HG02970 (cell line): Measurements from ENCODE around the gene C19orf81.

Experiments used
- ATAC-seq: cut with Tn5 transposase; IDR thresholded peaks from one replicate; pipeline ENCODE4 v1.9.1; 2021; ENCODE audit warnings: mild to moderate bottlenecking, moderate library complexity, moderate number of reproducible peaks; ENCODE audit not compliant: unreplicated experiment, low FRiP score

The C19orf81 gene

GRCh38 chr19:50657712-50658440 lies 8.6 kb downstream of the C19orf81 start:
- no peak for ATAC-seq

DNA sequence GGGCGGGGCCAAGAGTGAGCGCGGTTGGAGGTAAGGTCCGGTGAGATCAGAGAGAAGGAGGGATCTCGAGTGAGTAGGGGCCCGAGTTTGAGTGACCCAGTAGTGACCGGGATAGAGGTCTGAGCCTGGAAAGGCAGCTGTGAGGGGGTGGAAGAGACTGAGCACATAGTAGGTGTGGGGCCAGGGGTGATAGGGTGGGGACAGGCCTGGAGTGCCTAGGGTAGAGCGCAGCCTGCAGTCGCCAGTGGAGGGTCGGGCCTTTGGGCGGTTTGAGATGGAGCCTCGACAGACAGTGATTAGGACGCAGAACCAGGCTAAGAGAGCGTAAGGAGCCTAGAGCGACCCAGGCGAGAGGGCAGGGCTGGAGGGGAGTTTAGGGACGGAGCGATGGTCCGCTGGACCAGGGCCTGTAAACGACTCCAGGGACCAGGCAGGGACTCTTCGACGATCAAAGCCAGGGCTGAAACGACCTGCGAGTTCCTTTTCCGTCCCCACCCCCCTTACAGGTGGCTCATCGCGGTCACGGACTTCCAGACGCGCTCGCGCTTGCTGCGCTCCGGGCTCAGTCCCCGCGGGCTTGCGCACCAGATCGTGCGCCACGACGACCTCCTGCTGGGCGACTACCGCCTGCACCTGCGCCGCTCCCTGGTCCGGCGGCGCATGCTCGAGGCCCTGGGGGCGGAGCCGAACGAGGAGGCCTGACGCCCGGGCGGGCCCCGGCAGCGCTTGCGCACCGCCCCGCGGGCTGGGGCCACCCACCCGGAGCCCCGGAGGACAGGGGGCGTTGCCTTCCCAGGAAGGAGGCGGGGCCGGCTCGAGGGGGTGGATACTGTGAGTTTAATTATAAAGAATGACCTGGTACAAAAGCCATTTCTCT lies 9.4 kb downstream of the C19orf81 start:
- ATAC-seq = no peak

GRCh38 chr19:50659318-50660087 lies 10.3 kb downstream of the C19orf81 start:
- ATAC-seq = no peak

DNA sequence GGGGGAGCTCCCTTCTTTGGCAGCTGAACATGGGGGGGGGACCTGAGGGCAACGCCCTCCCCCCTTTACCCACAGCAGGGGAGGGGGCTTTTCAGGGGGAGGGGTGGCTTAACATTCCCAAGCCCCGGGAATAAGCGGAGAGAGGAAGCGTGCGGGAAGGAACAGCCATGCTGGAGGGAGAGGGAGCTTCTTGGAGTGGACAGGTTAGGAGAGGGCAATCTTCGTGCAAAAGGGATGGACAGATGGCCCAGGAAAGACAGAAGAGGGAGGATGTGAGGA lies 10.8 kb downstream of the C19orf81 start:
- no peak for ATAC-seq

- ATAC-seq = no peak
Measured at GRCh38 chr19:50661023-50661422, 11.8 kb downstream of the C19orf81 start.

DNA sequence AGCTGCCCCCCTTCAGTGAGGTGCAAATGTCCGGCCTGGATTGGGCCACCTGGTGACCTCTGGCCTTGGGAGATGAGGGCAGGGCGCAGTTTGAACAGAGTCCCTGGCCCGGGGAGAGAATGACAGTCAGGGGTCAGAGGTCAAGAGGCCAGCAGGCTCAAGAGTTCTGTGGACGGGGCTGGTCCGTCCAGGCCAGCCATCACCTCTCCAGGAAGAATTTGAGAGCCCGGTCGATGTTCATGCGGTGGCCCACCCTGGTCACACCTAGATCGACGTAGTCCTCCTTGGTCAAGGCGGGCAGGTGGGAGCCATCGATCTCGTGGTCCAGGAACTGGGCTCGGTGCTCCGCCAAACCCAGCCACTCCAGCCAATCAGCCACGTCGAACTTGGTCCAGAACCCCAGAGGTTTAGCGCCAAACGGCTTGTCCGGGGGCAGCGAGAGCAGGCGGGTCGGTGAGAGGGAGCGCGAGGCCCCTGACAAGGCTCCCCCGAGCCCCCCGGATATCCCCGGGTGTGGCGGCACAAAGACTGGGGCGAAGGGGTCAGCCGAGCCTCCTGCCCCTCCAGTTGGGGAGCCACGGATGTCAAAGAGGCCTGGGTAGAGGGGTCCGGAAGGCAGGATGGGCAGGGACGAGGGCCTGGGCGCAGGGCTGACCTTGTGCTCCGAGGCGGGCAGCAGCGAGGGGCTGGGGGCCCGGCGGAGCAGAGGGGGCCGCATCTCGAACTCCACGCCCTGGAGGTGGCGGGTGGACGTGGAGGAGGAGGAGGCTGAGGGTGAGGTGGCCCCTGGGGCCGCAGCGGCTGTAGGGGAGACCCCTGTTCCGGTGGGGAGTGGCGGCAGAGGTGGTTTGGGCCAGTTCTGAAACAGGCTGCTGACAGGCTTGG lies 12.8 kb downstream of the C19orf81 start:
- no peak for ATAC-seq

DNA sequence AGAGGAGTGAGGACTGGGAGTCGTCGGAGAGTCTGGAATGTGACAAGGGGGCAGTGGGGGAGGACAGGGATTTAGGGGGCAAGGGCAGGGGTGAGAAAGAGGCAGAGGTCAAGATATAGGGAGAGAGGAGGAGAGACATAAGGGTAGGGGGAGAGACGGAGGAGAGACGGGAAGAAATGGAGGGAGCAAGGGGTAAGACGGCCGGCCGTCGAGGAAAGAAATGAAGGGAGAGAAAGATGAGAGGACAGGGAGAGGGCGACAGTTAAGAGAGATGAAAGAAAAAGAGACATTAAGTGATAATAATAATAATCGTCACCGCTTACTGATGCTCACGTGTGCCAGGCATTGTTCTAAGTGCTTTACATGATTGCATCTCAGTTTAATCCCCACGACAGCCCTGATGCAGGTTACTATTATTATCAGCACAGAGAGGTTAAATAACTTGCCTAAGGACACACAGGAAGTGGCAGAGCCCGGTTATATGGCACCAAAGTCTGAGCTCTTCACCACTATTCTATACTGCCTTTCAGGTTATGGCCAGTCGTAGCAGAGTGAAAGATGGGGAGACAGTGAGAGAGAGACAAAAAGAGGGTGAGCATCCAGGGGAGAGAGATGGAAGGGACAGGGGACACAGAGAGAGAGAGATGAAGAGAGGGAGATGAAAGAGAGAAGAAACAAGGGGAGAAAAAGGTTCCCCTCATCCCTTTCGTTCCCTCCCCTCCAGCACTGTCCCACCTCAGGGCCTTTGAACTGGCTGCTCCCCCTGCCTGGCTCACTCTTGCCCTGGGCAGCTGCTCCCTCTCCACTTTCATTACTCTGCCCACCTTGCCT lies 13.6 kb downstream of the C19orf81 start:
- no peak for ATAC-seq

DNA sequence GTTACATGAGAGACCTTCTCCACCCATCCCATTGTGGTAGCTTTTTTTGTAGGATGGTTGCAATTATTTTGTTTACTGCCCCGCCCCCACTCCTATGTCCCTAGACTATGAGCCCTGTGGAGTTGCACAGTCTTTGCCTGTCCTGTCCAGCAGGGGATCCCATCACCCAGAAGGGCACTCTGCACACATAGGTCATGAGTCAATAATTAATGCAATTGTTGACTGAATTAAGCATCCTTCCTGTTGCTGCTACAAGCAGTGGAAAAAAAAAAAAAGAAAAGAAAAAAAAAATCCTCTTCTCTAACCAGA lies 14.2 kb downstream of the C19orf81 start:
- no peak for ATAC-seq

DNA sequence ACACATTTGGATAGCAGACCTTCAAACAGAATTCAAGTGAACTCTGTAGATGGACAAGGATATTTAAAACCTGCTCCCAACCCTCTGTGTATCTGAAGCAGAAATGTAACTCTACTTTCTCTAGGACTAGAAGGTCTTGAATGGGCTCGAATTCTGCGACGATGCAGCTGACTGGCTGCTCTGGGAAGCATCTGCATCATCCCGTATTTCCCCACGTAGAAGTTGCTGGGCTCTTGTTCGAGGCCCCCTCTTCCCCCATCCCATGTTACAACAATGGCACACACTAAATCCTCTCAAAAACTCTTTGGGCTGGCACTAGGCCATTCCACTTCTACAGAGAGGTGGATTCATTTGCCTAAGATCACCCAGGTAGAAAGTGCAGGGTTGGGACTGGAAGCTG lies 15.0 kb downstream of the C19orf81 start:
- no peak for ATAC-seq

- no peak for ATAC-seq
Measured at GRCh38 chr19:50666346-50667176, 17.3 kb downstream of the C19orf81 start.

GRCh38 chr19:50667177-50667758 lies 18.0 kb downstream of the C19orf81 start:
- no peak for ATAC-seq

DNA sequence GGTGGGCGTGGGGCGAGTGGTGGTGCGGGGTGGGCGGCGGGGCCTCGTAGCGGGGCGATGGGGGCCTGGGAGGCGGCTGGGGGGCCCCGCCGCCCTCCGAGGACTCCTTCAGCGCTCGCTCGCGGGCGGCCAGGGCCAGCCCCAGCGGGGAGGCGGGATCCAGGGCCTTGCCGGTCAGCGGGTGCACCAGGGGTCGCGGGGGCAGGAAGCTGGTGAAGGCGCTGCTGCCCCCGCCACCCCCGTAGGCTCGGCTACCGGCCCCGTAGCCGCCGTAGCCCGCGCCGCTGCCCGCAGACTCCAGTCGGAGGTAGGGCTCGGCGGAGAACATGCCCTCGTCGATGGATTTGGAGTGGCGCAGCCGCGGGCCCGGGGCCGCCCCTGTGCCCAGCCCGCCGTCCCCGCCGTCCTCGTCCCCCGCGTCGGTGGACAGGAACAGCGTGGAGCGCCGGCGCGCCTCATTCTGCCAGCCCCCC lies 18.6 kb downstream of the C19orf81 start:
- no peak for ATAC-seq

DNA sequence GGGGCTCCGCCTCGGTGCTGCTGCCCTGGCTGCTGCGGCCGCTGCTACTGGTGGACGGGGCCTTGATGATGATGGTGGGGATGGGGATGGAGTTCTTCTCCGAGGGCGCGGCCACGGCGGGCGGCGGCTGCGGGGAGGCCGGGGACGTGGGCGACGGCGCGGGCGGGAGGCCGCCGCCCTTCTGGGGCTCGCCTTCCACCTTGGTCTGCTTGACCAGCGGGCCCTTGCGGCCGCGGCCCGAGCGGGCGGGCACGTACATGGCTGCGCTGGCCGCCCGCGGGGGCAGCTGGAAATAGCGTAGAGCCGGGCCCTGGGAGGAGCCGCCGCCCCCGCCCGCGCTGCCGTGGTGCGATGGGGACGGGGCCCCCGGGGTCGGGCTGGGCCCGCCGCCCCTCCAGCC lies 19.2 kb downstream of the C19orf81 start:
- ATAC-seq = no peak

DNA sequence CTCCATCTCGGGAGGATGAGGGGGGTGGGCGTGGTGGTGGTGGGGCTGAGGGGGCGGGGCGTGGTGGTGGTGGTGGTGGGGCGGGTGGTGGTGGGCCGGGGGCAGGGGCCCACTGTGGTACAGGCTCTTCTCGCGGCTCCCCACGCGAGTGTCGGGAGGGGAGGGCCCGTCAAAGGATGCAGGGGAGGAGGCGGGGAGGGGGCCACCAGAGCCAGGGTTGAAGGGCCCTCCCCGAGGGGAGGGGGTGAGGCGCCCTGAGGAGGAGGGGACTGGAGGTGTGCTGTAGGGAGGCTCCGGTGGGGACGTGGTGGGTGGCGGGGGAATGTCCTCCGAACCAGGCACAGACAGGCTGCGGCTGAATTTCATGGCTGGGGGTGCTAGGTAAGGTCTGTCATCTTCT lies 19.6 kb downstream of the C19orf81 start:
- ATAC-seq = no peak

- no peak for ATAC-seq
Measured at GRCh38 chr19:50669302-50670101, 20.3 kb downstream of the C19orf81 start.

DNA sequence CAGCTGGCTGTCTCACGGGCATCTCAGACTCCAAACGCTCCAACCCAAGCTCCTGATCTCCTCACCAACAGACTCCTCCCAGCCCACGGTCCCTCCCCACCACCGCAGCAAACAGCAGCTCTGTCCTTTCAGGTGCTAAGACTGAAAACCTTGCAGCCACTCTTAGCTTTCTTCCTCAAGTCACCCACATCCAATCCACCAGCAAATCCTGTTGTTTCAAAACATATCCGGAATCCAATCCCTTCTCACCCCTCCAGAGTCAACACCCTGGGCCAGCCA lies 20.8 kb downstream of the C19orf81 start:
- no peak for ATAC-seq

DNA sequence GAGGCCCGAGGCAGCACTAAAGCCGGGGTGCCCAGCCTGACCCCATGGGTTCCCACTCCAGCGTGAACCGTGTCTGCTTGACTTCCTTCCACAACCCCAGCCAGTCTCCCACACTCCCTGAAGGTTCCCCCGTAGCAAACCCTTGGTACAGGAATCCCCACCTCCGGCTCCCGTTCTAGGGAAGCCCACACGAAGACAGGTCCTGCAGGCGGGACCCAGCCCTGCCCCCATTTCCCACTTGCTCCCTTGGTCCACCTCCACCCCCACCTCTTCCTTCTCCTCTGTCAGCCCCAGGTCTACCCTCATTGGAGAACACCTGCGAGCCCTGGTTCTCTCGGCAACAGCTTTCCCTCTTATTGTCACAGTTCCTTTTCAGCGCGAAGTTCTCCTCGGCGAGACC lies 23.9 kb downstream of the C19orf81 start:
- no peak for ATAC-seq
